PFSK-1 (cell line): ENCODE data around the gene TP53TG5.

ENCODE experiments used
- FOXP2 ChIP-seq: optimal IDR thresholded peaks from 2 replicates; pipeline ENCODE3; 2011; ENCODE audit warnings: borderline replicate concordance, control low read depth, inconsistent platforms; ENCODE audit not compliant: insufficient read depth; ENCODE audit errors: extremely low read length, extremely low read depth
- POLR2AphosphoS5 ChIP-seq: IDR thresholded peaks from 2 replicates; pipeline ENCODE4 v1.6.1; 2012; ENCODE audit warnings: low read depth, mild to moderate bottlenecking, control low read depth, low read length, moderate library complexity
- SIN3A ChIP-seq: IDR thresholded peaks from 2 replicates; pipeline ENCODE4 v1.6.1; 2012; ENCODE audit warnings: mild to moderate bottlenecking, low read length, moderate library complexity, borderline replicate concordance; ENCODE audit not compliant: insufficient read depth
- TAF1 ChIP-seq: IDR thresholded peaks from 2 replicates; pipeline ENCODE4 v1.6.1; 2012; ENCODE audit warnings: low read length, control low read depth, borderline replicate concordance; ENCODE audit not compliant: insufficient read depth

- TF ChIP-seq TAF1 (no peak), SIN3A (no peak), POLR2AphosphoS5 (no peak), FOXP2 (no peak)
Observed at GRCh38 chr20:45405571-45406259, 27.6 kb upstream of the TP53TG5 start.
